ENCODE measurements around the gene CALML3.

- no peak for TF ChIP-seq CTCF (IDR thresholded peaks at IDR 0.05)
- TF ChIP-seq EZH2 (IDR thresholded peaks at IDR 0.05; ENCODE audit: borderline replicate concordance, insufficient read depth, low read depth, low read length, poor library complexity, severe bottlenecking), result no peak
These were observed 28.2 kb upstream of the CALML3 start for GRCh38 chr10:5496261-5497250.

Data from B cell (primary cell).